OCI-M1 (cell line): ENCODE measurements around the gene PRAC2.
A peak's percentile ranks its signal among the peaks of the same experiment; 100 is the strongest.
"Not testable (repeated sequence)": the region's sequence is repeated elsewhere in the genome, so short reads cannot be mapped to it uniquely, and the experiment has no call there.

Experiments used
- DNase-seq: peaks from one replicate; lab custom pipeline; 2025; lab: John Stamatoyannopoulos, UW

The PRAC2 gene

DNA sequence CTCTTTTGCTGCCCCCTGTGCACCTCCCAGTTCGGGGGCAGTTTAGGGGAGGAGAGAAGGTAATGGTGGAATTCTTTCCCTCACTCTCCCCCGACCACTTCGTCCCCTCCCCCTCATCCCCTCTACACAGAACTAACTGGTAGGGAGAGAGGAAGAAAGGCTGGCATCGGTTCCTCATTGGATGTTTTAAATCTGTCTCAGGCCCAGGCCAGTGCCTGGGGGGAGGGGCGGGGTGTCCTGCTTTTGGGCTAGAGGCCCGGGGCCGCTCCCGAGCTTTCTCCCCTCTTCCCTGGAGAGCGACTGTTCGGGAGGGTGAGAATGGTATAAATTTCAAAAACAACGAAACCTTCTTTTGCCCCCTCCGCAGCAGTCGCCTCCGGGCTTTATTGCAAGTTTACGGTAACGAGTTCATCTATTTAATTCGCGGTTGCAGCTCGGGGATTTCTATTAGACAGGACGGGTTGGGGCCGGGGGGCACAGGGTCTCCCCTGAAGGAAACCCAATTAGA is at the start of gene PRAC2:
Gene PRAC2 (plus strand): TSS at position 271 of the 508 bp plus-strand sequence. CDS start 1,226 bp downstream, outside the sequence.
- DNase-seq: no peak

DNA sequence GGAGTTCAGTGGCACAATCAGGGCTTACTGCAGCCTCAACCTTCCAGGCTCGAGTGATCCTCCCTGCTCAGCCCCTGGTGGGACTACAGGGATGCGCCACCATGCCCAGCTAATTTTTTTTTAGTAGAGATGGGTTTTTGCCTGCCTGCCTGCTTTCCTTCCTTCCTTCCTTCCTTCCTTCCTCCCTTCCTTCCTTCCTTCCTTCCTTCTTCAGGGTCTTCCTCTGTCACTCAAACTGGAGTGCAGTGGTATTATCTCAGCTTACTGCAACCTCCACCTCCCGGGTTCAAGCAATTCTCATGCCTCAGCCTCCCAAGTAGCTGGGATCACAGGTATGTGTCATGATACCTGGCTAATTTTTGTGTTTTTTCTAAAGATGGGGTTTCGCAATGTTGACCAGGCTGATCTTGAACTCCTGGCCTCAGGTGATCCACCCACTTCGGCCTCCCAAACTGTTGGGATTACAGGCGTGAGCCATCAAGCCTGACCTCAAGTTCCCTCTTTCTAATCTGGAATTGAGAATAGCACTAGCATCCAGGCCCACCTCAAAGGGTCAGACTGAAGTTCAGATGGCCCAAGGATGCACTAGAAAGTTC is 45.9 kb upstream of the PRAC2 start:
- DNase-seq: no peak

DNA sequence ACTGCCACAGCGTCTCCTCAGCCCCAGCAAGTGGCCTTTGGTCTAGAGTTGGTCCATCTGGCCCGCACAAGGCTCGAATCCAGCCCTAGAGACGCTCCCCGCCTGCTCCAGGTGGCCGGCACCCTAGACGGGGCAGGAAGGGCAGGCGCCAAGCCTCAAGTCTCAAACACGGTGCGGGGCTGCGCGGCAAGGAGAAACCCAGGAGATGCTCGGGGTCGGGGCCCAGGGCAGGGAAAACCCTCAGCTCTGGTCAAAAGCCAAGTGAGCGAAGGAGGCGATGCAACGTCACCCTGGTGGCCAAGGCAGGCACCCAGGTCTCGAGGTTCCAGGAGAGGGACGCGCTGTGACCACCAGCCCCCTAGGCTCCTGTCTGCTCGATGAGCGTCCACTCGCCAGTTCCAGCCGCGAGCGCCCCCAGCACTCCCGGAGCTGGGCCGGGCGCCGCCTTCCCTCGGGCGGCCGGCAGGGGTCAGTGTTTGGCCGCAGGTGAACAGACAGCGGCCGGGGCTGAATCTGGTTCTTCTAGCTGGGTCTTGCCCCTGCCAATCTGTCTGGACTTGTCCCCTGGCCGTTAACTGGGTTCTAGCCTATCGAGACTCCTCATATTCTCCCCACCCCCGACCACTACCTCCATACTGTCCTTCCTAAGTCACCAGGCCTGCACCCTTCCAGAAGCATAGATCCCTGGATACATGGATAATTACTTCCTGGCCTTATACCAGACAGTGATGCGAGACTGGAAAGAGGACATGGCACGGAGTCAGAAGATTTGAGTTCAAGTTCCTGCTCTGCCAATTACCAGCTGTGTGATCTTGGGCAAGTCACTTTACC is 44.6 kb upstream of the PRAC2 start:
- peak; percentile 81 for DNase-seq

DNA sequence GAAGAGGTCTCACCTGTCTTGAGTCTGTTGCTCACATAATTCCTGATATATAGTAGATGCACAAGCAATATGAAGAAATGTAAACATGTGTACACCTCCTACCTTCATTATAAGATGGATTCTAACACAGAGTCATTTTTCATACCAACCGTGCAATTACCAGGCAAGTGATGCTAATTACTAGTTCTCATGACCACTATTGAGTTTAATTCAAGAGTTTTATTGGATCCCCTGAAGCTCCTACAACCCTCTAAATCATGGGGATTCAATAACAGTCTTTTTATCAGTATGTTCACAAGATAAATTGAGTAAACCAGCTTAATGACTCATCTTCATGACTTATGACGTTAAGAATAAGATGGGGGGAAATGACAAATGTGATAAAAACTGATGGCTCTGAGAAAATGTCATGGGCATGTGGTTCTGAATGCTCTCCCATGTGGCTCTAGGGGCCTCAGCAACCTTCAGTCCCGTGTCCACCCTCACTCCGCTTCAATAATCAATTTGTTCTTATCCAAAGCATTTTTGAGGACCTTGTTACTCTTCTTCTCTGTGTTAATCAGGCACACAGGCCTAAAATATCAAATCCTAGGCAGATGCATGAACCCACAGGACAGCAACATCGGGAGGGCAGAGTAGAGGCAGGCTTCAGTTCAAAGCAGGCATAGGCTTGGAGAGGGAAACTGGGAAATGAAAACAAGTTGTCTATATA is 43.4 kb upstream of the PRAC2 start:
- DNase-seq: no peak

DNA sequence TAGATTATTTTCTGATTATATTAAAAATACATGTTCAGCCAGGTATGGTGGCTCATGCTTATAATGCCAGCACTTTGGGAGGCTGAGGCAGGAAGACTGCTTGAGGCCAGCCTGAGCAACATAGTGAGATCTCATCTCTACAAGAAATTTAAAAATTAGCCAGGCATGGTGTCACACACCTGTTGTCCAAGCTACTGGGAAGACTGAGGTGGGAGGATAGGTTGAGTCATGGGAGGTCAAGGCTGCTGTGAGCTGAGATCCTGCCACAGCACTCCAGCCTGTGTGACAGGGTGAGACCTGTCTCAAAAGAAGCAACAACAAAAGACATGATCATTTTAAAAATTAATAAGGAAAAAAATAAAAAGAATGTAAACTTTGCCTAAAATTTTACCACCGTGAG is 41.4 kb upstream of the PRAC2 start:
- DNase-seq: no peak

DNA sequence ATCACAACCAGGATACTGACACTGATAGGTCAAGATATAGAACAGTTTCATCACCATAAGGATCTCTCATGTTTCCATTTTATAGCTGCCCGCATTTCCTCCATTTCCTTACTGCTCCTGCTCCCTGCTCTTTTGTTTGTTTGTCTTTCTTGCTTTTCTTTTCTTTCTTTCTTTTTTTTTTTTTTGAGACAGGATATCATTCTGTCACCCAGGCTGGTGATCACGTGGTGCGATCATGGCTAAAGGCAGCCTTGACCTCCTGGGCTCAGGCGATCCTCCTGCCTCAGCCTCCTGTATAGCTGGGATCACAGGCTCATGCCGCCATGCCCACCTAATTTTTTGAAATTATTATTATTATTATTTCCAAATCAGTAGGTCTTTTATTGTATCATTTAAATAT is 32.3 kb upstream of the PRAC2 start:
- DNase-seq: no peak

DNA sequence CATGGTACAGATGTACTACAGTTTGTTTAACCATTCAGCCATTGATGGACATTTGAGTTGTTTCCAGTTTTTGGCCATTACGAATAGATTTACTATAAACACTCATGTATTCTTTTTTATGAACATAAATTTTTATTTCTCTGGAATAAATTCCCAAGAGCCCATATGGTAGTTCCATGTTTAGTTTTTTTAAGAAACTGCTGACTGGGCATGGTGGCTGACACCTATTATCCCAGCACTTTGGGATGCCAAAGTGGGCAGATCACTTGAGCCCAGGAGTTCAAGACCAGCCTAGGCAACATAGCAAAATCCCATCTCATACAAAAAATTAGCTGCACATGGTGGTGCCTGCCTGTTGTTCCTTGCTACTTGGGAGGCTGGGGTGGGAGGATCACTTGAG is 30.9 kb upstream of the PRAC2 start:
- no peak for DNase-seq

DNA sequence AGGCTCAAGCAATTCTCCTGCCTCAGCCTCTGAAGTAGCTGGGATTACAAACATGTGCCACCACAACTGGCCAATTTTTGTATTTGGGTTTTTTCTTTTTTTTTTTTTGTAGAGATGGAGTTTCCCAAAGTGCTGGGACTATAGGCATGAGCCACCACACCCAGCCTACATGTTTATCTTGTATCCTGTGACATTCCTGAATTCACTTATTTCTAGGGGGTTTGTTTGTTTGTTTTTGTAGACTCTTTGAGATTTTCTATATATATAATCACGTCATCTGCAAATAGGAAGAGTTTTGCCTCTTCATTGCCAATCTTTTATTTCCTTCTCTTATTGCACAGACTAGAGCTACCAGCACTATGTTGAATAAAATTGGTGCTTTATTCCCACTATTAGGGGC is 29.8 kb upstream of the PRAC2 start:
- DNase-seq: no peak

DNA sequence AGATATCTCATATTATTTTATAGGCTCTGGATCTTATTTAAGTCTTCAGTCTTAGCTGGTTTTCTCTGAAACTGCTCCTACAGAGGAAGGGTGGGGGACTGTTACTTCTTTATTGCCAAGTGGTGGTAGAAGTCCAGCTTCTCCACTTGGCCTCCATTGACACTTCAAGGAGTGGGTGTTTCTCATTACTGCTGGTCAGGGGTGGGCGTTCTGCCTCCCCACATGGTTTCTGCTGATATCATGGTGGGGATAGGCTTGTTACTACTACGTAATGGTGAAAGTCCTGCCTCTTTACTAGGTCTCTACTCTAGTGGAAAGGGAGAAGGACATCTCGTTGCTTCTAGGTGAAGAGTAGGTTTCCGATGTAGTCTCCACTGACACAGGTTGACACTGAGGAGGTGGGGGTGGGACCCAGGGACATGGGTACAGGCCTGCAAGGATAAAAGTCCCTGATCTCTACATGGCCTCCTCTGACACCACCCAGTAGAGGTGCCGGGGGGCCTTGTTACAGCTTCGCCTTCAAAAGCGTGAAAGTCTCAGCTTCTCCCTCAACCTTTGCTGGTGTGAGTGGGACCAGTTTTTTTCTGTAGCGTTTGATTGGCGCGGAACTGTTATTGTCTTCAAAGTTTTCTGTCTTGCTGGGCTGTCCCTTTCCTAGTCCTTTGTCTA is 21.0 kb upstream of the PRAC2 start:
- no peak for DNase-seq

DNA sequence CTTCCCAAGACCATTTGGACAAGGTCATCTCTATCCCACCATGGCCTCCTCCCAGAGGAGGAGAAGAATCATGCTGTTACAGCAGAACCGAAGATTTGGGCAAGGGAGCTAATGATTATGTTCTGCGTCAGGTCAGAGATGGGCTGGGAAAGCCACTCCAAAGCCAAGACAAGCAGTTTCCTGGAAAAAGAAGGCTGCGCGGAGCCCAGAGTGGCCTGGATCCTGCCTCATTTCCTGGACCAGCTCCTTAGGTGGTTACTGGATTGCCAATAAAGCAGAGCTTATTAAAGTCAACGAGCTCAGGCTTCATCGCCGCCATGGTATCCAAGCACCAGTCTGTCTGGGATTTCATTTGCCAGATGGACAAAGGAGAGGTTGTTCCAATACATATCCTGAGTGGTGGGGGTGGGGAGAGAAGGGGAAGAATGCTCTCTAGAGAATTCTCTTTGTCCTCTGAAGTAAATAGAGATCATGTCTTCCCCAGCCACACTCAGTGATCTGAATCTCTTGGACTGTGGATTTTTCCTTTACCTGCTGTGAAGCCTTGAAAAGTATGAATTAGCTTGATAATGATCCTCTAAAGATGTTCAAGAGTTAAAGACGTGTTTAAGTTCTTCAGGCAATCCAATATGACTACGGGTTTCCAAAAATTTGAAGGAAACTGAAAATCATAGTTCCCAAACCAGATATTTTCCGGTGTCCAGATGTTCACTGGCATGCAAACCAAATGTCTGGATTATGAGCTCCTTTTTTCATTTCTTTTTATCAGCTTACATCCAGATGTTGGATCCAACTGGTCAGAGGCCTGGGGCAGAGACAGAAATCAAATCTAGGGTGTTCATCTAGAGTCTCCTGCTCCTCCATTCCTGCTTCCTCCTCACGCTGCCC is 18.4 kb upstream of the PRAC2 start:
- no peak for DNase-seq

DNA sequence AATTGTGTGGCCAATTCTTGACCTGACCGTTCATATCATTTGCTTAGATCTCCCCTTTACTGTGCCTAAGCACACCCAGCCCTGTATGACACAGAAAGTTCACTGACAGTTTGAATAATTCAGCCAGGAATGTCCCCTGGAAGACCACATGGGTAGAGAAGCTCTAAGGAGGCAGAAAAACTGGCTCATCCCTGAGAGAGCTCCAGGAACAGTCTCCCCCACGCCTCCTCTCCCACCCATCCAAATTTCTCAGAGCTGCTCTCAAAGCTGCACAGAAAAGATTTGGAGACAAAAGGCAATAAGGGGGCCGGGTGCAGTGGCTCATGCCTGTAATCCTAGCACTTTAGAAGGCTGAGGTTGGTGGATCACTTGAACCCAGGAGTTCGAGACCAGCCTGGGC is 11.9 kb upstream of the PRAC2 start:
- DNase-seq: no peak

DNA sequence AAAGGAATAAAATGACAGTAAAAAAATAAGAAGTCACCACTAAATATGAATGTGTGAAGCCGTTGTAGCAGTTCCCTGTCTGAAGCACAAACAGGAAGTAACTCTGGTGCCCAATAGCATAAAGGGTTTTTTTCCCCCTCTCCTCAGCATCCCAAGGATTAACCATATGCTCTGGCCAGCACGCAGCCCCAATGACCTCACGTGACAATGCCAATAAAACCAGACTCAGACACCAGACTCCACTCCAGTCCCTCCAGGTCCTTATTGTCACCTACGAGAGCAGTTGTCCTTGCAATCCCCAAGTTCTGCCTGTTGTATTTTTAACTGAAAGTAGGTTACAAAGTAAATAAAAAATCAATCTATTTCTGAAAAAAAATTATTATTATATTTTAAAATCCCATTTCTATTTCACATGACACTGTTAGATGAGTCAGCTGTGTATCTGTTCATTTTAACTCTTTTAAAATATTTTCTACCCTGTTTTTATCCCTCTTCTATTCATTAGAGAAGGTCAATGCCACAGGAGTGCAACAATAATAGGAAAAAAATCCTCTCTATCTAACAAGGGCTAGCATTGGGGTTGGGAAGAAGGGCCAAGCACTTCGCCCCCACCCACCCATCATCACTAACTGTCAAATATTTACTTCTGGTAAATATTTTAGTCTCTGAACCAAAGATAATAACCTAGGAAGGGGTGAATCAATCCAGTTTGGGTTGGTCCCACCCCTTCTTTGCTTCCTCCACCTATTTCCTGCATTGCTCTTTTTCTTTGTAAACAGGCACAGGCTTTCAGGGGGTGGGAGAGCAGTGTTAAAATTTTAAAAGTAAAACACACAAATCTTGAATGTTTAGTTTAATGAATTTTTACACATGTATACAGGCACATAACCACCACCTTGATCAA is 7.2 kb upstream of the PRAC2 start:
- peak; percentile 52 for DNase-seq

DNA sequence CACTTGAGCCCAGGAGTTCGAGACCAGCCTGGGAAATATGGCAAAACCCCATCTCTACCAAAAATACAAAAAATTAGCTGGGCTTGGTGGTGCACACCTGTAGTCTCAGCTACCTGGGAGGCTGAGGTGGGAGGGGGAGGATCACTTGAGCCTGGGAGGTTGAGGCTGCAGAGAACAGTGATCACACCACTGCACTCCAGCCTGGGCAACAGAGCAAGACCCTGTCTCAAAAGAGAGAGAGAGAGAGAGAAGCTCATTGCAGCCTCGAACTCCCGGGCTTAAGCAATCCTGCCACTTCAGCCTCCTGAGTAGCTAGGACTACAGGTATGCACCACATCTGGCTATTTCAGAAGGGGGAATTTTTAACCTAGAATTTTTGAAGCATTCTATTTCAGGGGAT is 6.4 kb upstream of the PRAC2 start:
- DNase-seq: not testable (repeated sequence)

DNA sequence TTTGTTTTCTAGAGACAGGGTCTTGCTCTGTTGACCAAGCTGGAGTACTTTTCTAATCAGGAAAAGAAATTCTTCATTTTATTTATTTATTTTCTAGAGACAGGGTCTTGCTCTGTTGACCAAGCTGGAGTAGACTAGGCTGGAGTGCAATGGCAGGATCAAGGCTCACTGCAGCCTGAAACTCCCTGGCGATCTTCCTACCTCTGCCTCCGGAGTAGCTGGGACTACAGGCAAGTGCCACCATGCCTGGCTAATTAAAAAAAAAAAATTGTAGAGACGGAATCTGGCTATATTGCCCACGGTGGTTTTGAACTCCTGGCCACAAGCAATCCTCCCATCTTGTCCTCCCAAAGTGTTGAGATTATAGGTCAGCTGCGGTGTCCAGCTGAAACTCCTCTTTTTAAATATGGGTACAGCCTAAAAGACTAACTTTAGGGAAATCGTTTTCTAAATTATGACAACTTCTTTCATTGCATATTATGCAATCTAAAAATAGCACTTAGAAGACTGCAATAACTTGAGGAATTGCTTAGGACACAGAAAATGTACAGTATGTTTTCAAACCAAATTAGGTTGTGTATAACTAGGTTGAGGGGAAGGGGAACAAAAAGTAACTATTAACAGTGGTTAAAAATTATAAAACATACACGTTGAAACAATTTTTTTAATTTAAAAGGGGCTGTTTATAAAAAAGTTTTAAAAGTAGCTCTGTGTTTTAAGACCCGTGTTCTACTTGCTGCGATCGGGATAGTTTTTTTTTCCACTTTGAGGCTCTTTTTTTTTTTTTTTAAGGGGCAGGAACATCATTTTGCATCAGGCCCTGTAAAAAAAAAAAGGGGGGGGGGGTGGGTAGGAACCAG is 5.4 kb upstream of the PRAC2 start:
- no peak for DNase-seq

DNA sequence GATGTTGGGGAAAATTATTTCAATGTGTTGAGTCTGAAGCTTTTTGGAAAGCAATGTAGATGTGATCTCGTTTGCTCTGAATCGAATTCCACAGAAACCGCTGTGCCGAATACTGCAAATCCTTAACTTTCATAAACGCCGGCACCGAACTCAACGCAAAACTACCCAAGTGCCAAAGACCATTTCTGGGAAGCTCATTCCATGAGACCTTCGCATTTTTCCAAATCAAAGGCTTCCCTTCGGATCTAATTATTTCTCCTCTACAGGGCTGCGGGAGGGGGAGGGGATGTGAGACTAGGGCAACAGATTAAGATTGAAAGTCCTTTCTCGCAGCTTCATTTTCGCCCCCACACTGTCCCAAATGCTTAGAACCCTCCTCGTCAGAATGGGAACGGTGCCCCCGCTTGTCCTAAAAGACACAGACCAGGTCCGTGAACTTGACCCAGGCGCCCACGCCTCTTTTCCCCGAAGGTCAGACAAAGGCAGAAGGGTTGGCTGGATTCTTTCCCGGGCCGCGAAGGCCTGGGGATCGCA is 4.7 kb upstream of the PRAC2 start:
- DNase-seq: no peak

DNA sequence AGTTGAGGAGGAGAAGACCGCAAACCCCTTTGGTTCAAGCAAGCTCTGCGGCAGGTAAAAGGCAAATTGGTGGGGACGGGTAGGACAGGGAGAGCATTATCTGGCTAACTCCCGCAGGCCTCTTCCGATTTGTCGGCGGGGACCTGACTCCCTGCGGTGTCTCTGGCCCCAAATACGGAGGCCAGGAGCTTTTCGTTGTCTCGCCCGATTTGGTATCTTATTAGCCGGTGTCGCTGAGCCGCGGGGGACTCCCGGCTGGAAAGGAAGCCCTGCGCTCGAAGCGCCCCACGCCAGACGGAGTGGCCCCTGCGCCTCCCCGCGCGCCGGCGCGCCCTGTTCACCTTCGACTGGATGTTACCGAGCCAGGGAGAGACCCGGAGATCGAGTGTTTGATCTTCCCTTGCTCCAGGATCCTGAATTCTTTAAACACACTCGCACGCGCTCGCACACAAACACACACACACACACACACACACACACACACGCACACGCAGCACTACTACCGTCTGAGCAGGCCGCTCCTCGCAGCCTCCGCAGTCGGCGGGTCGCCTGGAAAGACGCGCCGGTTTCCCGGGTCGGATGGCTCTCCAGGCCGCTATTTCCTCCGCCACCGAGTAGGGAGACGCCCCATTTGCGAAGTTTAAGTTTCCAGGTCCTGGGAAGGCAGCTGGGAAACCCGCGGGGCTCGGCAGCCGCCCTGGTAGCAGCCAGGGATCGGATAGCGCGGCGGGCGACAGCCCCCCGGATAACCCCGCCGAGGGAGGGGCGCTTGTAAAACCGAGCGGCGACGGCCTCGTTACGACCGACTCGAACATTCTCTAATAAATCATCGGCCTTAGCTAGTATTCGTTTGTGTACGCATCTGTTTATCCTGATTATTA is 4.0 kb upstream of the PRAC2 start:
- no peak for DNase-seq

DNA sequence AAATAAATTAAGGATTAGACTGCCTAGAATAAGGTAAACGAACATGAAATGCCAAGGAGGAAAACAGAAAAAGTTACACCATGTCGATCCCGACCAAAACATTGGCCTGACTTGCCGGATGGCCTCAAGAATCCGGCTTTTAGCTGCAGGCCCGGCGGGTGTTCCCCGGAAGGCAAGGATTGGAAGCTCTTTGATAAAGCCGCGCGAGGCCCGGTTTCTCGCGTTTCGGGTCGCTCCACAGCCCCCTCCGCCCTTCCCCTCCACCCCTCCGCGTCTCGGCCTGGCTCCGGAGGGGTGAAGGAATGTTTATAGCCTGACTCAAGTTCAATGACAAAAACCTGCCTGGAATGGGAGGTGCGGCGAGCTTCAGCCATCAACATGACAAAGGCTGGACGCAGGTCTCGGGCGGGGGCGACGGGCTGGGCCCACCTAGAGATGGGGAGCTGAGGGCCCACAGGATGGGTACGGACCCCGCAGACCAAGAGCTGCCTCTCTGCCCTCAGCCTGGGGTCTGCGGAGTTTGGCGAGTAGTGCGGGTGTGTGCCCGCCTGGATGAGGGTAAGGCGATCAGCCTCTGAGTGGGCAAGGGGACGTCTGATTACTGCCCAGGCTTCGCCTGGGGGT is 3.2 kb upstream of the PRAC2 start:
- no peak for DNase-seq
